SK-N-SH treated with all-trans-retinoic acid at 6 μM for 48 hours (cell line): Measurements from ENCODE around the gene GLS.
"Not testable (repeated sequence)": the region's sequence is repeated elsewhere in the genome, so short reads cannot be mapped to it uniquely, and the experiment has no call there.

Source experiments
- ATAC-seq: fragments of 200-7000 bp; cut with Tn5 transposase; 3 replicates; pipeline ENCODE4 v1.9.1; 2020; ENCODE audit warnings: mild to moderate bottlenecking, moderate library complexity
- ARNTL ChIP-seq: fragments of 450-650 bp; formaldehyde crosslinking; IDR thresholded peaks from 2 replicates; pipeline ENCODE4 v1.5.0; 2020; ENCODE audit warnings: low read depth, mild to moderate bottlenecking, moderate library complexity, borderline replicate concordance
- BACH2 ChIP-seq: fragments of 250-450 bp; sonication (Bioruptor Pico); IDR thresholded peaks from 2 replicates; pipeline ENCODE4 v1.9.0; 2021; ENCODE audit warnings: mild to moderate bottlenecking, borderline replicate concordance
- CREB5 ChIP-seq: fragments of 250-450 bp; sonication (Bioruptor Pico); IDR thresholded peaks from 2 replicates; pipeline ENCODE4 v1.5.1; 2020; ENCODE audit warnings: low read depth, mild to moderate bottlenecking, moderate library complexity
- CSDC2 ChIP-seq: fragments of 250-450 bp; sonication (Bioruptor Pico); IDR thresholded peaks from 2 replicates; pipeline ENCODE4 v1.5.0; 2020; ENCODE audit warnings: mild to moderate bottlenecking, moderate library complexity
- CSRNP3 ChIP-seq: fragments of 250-450 bp; sonication (Bioruptor Pico); IDR thresholded peaks from 2 replicates; pipeline ENCODE4 v1.5.1; 2021; ENCODE audit warnings: mild to moderate bottlenecking, moderate library complexity
- ESRRG ChIP-seq: fragments of 250-450 bp; sonication (Bioruptor Pico); IDR thresholded peaks from 2 replicates; pipeline ENCODE4 v1.6.1; 2021; ENCODE audit warnings: mild to moderate bottlenecking
- GLIS3 ChIP-seq: fragments of 250-450 bp; sonication (Bioruptor Pico); IDR thresholded peaks from 2 replicates; pipeline ENCODE4 v1.5.0; 2020; ENCODE audit warnings: mild to moderate bottlenecking, moderate library complexity
- ISL1 ChIP-seq: fragments of 250-450 bp; sonication (Bioruptor Pico); IDR thresholded peaks from 2 replicates; pipeline ENCODE4 v2.1.2; 2022; ENCODE audit warnings: mild to moderate bottlenecking, moderate library complexity
- OSR1 ChIP-seq: fragments of 250-450 bp; sonication (Bioruptor Pico); IDR thresholded peaks from 2 replicates; pipeline ENCODE4 v1.8.0; 2022; ENCODE audit warnings: moderate library complexity, mild to moderate bottlenecking, inconsistent platforms
- PATZ1 ChIP-seq: fragments of 250-450 bp; sonication (Bioruptor Pico); IDR thresholded peaks from 2 replicates; pipeline ENCODE4 v1.8.0; 2020; ENCODE audit warnings: mild to moderate bottlenecking, moderate library complexity, borderline replicate concordance
- POU6F1 ChIP-seq: fragments of 250-450 bp; sonication (Bioruptor Pico); IDR thresholded peaks from 2 replicates; pipeline ENCODE4 v1.8.0; 2021; ENCODE audit warnings: low read depth, mild to moderate bottlenecking, moderate library complexity, borderline replicate concordance
- PPARA ChIP-seq: fragments of 250-450 bp; sonication (Bioruptor Pico); IDR thresholded peaks from 2 replicates; pipeline ENCODE4 v1.5.0; 2020; ENCODE audit warnings: mild to moderate bottlenecking, borderline replicate concordance
- RARB ChIP-seq: fragments of 250-450 bp; sonication (Bioruptor Pico); IDR thresholded peaks from 2 replicates; pipeline ENCODE4 v1.8.0; 2021; ENCODE audit warnings: mild to moderate bottlenecking, moderate library complexity
- SNAI2 ChIP-seq: fragments of 250-450 bp; sonication (Bioruptor Pico); IDR thresholded peaks from 2 replicates; pipeline ENCODE4 v1.5.0; 2020; ENCODE audit warnings: mild to moderate bottlenecking, moderate library complexity
- TCF4 ChIP-seq: fragments of 250-450 bp; sonication (Bioruptor Pico); IDR thresholded peaks from 2 replicates; pipeline ENCODE4 v1.8.0; 2021; ENCODE audit warnings: mild to moderate bottlenecking, moderate library complexity, borderline replicate concordance
- TSHZ2 ChIP-seq: fragments of 250-450 bp; sonication (Bioruptor Pico); IDR thresholded peaks from 2 replicates; pipeline ENCODE4 v1.5.0; 2020; ENCODE audit warnings: mild to moderate bottlenecking, moderate library complexity
- ZC3H10 ChIP-seq: fragments of 250-450 bp; sonication (Bioruptor Pico); IDR thresholded peaks from 2 replicates; pipeline ENCODE4 v1.5.1; 2021; ENCODE audit warnings: mild to moderate bottlenecking, moderate library complexity
- ZFP30 ChIP-seq: fragments of 450-650 bp; formaldehyde crosslinking; IDR thresholded peaks from 2 replicates; pipeline ENCODE4 v1.5.0; 2022; ENCODE audit warnings: mild to moderate bottlenecking, moderate library complexity
- ZNF565 ChIP-seq: fragments of 450-650 bp; formaldehyde crosslinking; conservative IDR thresholded peaks from 2 replicates; pipeline ENCODE4 v1.5.0; 2020; ENCODE audit warnings: low read depth, mild to moderate bottlenecking, moderate library complexity

The GLS gene

GRCh38 chr2:190947711-190948251 is 67.2 kb downstream of the GLS start:
- ATAC-seq: peak; percentile 50
- TF ChIP-seq ZC3H10 (CRISPR knock-in tag) (no peak), ESRRG (CRISPR knock-in tag) (no peak), ISL1 (no peak), RARB (no peak), SNAI2 (CRISPR knock-in tag) (no peak), BACH2 (CRISPR knock-in tag) (no peak), CSDC2 (no peak)

GRCh38 chr2:190948671-190949070 is 68.0 kb downstream of the GLS start:
- peak; percentile 11 for ATAC-seq
- 0 out of 2 replicates have a peak, but pooled peaks have one; percentile 23 for TF ChIP-seq CREB5
- no peak for TF ChIP-seq CSDC2
- no peak for TF ChIP-seq ZFP30 (CRISPR knock-in tag)
- TF ChIP-seq ISL1: peak; percentile 44
- TF ChIP-seq SNAI2 (CRISPR knock-in tag): no peak

- ATAC-seq: no peak; the same call in 2 of the 3 replicates
- TF ChIP-seq CSRNP3 (CRISPR knock-in tag): no peak
Measured at GRCh38 chr2:190950566-190950991, 70.0 kb downstream of the GLS start.

- TF ChIP-seq PPARA (CRISPR knock-in tag) (no peak), SNAI2 (CRISPR knock-in tag) (no peak), ZFP30 (CRISPR knock-in tag) (no peak), TCF4 (no peak), BACH2 (CRISPR knock-in tag) (no peak), RARB (no peak), ESRRG (CRISPR knock-in tag) (no peak)
- no peak for ATAC-seq
Measured at GRCh38 chr2:190953257-190953656, 72.6 kb downstream of the GLS start.

GRCh38 chr2:190959911-190960788 is 79.5 kb downstream of the GLS start:
- no peak for ATAC-seq
- TF ChIP-seq ESRRG (CRISPR knock-in tag) (no peak), CSDC2 (no peak), GLIS3 (CRISPR knock-in tag) (no peak), TSHZ2 (CRISPR knock-in tag) (no peak), POU6F1 (no peak), PPARA (CRISPR knock-in tag) (no peak), OSR1 (no peak), ZNF565 (CRISPR knock-in tag) (no peak), PATZ1 (no peak), CREB5 (no peak), ARNTL (CRISPR knock-in tag) (no peak), BACH2 (CRISPR knock-in tag) (no peak), ZFP30 (CRISPR knock-in tag) (no peak), ZC3H10 (CRISPR knock-in tag) (no peak), CSRNP3 (CRISPR knock-in tag) (no peak), TCF4 (no peak)

GRCh38 chr2:190961117-190961516 is 80.5 kb downstream of the GLS start:
- not testable (repeated sequence) for ATAC-seq
